CD4-positive, alpha-beta T cell (primary cell): ENCODE results near the gene RSPH9. TPM values are rescaled to one million over a fixed set of nuclear protein-coding genes. Genes with fewer than 3 reads are reported as not detected.

Experiments used
- ATAC-seq: fragments of 200-7000 bp; cut with Tn5 transposase; one replicate; pipeline ENCODE4 v1.10.0; 2022; ENCODE audit warnings: mild to moderate bottlenecking; ENCODE audit not compliant: poor library complexity
- CTCF ChIA-PET: fragments of 350-600 bp; sonication (Branson Sonifier 250); formaldehyde crosslinking; loops from one replicate; lab custom pipeline; 2021; ENCODE audit warnings: antibody characterized with exemption, inconsistent platforms; lab: Charles Lee
- POLR2A ChIA-PET: fragments of 350-600 bp; sonication (Branson Sonifier 250); formaldehyde crosslinking; loops from one replicate; lab custom pipeline; 2021; ENCODE audit warnings: antibody characterized with exemption, inconsistent platforms; lab: Charles Lee
- DNase-seq, 14 experiments: peaks; one replicate each; pipeline ENCODE4 v3.0.0-alpha.2; 2013 to 2020; ENCODE audit warnings: mixed read lengths in 2 of 14
- H3K27ac ChIP-seq, 2 donors: one replicate each; pipeline versions ENCODE4 v1.5.1 to v1.7.0; 2013; ENCODE audit warnings: low read length in 2 of 2, low read depth in 1 of 2, mild to moderate bottlenecking in 1 of 2
- H3K27me3 ChIP-seq, 2 experiments: 1 replicate in 1 of 2; 2 replicates in 1 of 2; pipeline versions ENCODE4 v1.6.1 to v1.7.0; 2013; ENCODE audit warnings: low read length in 2 of 2, control low read depth in 1 of 2, mild to moderate bottlenecking in 1 of 2, moderate library complexity in 1 of 2; ENCODE audit not compliant: insufficient read depth in 2 of 2, control insufficient read depth in 1 of 2
- H3K36me3 ChIP-seq: one replicate; pipeline ENCODE4 v1.6.1; 2013; ENCODE audit warnings: low read length, control low read depth; ENCODE audit not compliant: insufficient read depth
- H3K4me1 ChIP-seq: one replicate; pipeline ENCODE4 v1.6.1; 2013; ENCODE audit warnings: low read length, control low read depth; ENCODE audit not compliant: insufficient read depth
- H3K4me3 ChIP-seq: one replicate; pipeline ENCODE4 v1.5.1; 2013; ENCODE audit warnings: mild to moderate bottlenecking, low read length, moderate library complexity
- H3K9me3 ChIP-seq, 2 experiments: 1 replicate in 1 of 2; 2 replicates in 1 of 2; pipeline versions ENCODE4 v1.6.1 to v1.7.0; 2013; ENCODE audit warnings: low read length in 2 of 2, mild to moderate bottlenecking in 2 of 2, control low read depth in 1 of 2, moderate library complexity in 1 of 2; ENCODE audit not compliant: control insufficient read depth in 1 of 2, insufficient read depth in 1 of 2
- H3K27ac Mint-ChIP-seq: one replicate; pipeline ENCODE4 v1.8.0; 2020; ENCODE audit warnings: mixed read lengths
- H3K27me3 Mint-ChIP-seq: one replicate; pipeline ENCODE4 v1.8.0; 2021; ENCODE audit warnings: mixed read lengths
- H3K36me3 Mint-ChIP-seq: one replicate; pipeline ENCODE4 v1.8.0; 2021; ENCODE audit warnings: low read depth, mixed read lengths
- H3K4me1 Mint-ChIP-seq: one replicate; pipeline ENCODE4 v1.8.0; 2021; ENCODE audit warnings: low read depth, mixed read lengths
- H3K4me3 Mint-ChIP-seq: one replicate; pipeline ENCODE4 v1.8.0; 2020; ENCODE audit warnings: mild to moderate bottlenecking, mixed read lengths
- H3K9me3 Mint-ChIP-seq: one replicate; pipeline ENCODE4 v1.8.0; 2020; ENCODE audit warnings: mixed read lengths
- intact Hi-C, 2 experiments: fragments of 100-400 bp; cut with DNase I in 1 of 2; cut with micrococcal nuclease in 1 of 2; formaldehyde crosslinking; loops; one replicate each; pipeline versions ENCODE4 v1.15.1 to v1.9.0; 2023 to 2025; cut with DNase I, micrococcal nuclease
- total RNA-seq, 174 experiments: library from RNA in 2 of 174; stranded (reverse) in 2 of 174; gene quantifications; one replicate each; pipeline ENCODE4 v1.2.3 and lab custom pipeline; 2021 to 2026
- TF ChIP-seq, protein P1 (sequence below): fragments of 200-600 bp; IDR thresholded peaks from one replicate; pipeline ENCODE4 v1.8.0; 2022; ENCODE audit warnings: antibody characterized with exemption, mild to moderate bottlenecking

Gene RSPH9
- total RNA-seq, 2 experiments from 2014 or later, result not detected

DNA sequence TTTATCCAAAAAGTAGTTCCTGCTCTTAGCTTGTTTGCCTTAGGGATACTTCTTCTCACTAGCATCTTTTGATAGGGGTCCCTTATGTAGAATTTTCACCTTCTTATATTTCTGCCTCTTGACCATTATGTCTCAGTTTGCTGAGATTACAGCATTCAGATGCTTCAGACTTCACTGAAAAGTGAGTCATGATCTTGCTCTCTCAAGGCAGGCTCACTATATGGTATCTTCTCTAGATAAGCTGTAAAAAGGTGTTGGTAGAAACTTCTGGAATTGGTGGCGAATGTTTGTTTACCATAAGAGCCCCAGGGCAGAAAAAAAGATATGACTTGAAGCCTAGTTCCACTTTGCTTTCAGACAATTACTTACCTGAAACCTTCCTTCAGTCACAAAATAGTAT lies 35.4 kb upstream of the RSPH9 start:
- ATAC-seq (no peak), DNase-seq (no peak)
- Mint-ChIP-seq H3K27me3 (no peaks in the 10 kb centered on the region), H3K4me3 (no peak overlapping the region), H3K9me3 (no peaks in the 10 kb centered on the region), H3K4me1 (no peaks in the 10 kb centered on the region), H3K36me3 (peaks cover 67% of the 10 kb centered on the region), H3K27ac (no peak overlapping the region)
- CTCF ChIA-PET, result interaction anchor here (1.6 kb wide), 1 partner anchor 20 kb away, joined by 7 read pairs; the partner anchor contains the start of gene GTPBP2
- POLR2A ChIA-PET, result no interaction called here
- TF ChIP-seq, protein P1, sequence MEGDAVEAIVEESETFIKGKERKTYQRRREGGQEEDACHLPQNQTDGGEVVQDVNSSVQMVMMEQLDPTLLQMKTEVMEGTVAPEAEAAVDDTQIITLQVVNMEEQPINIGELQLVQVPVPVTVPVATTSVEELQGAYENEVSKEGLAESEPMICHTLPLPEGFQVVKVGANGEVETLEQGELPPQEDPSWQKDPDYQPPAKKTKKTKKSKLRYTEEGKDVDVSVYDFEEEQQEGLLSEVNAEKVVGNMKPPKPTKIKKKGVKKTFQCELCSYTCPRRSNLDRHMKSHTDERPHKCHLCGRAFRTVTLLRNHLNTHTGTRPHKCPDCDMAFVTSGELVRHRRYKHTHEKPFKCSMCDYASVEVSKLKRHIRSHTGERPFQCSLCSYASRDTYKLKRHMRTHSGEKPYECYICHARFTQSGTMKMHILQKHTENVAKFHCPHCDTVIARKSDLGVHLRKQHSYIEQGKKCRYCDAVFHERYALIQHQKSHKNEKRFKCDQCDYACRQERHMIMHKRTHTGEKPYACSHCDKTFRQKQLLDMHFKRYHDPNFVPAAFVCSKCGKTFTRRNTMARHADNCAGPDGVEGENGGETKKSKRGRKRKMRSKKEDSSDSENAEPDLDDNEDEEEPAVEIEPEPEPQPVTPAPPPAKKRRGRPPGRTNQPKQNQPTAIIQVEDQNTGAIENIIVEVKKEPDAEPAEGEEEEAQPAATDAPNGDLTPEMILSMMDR, result no peak
- H3K27me3 ChIP-seq, result no peaks in the 10 kb centered on the region
- no peaks in the 10 kb centered on the region for H3K9me3 ChIP-seq
- H3K36me3 ChIP-seq, result peaks cover 56% of the 10 kb centered on the region
- no peak overlapping the region for H3K27ac ChIP-seq
- H3K4me1 ChIP-seq, result no peaks in the 10 kb centered on the region
- intact Hi-C loops, result loop anchor here in 1 of 2 experiments (5.0 to 10.0 kb wide), 3 partner anchors 58 to 468 kb away; no protein-coding TSS in a partner anchor
- H3K4me3 ChIP-seq, result no peak overlapping the region

GRCh38 chr6:43610431-43610830 lies 34.4 kb upstream of the RSPH9 start:
- Histone ChIP-seq H3K36me3 (peaks cover 53% of the 10 kb centered on the region), H3K4me1 (no peaks in the 10 kb centered on the region), H3K4me3 (no peak overlapping the region), H3K27me3 (no peaks in the 10 kb centered on the region), H3K9me3 (no peaks in the 10 kb centered on the region), H3K27ac (no peak overlapping the region)
- POLR2A ChIA-PET, result interaction anchor here (0.6 kb wide), 1 partner anchor 44 kb away, joined by 3 read pairs; no protein-coding TSS in a partner anchor
- no peak overlapping the region for H3K4me3 Mint-ChIP-seq
- H3K27ac Mint-ChIP-seq, result no peak overlapping the region
- intact Hi-C loops, result no loop called here
- no peak for ATAC-seq
- CTCF ChIA-PET, result interaction anchor here (0.7 to 1.0 kb wide), 2 partner anchors 10 to 469 kb away, joined by 3 to 4 read pairs; no protein-coding TSS in a partner anchor
- no peaks in the 10 kb centered on the region for H3K4me1 Mint-ChIP-seq
- TF ChIP-seq, protein P1, result no peak
- H3K27me3 Mint-ChIP-seq, result no peaks in the 10 kb centered on the region
- peaks cover 59% of the 10 kb centered on the region for H3K36me3 Mint-ChIP-seq
- H3K9me3 Mint-ChIP-seq, result no peaks in the 10 kb centered on the region
- DNase-seq, result no peak

- no peaks in the 10 kb centered on the region for H3K4me1 ChIP-seq
- ChIA-PET CTCF (no interaction called here), POLR2A (no interaction called here)
- no peak for DNase-seq
- no peak for ATAC-seq
- Mint-ChIP-seq H3K27me3 (no peaks in the 10 kb centered on the region), H3K4me3 (no peak overlapping the region), H3K9me3 (no peaks in the 10 kb centered on the region), H3K4me1 (no peaks in the 10 kb centered on the region), H3K36me3 (peaks cover 49% of the 10 kb centered on the region), H3K27ac (no peak overlapping the region)
- intact Hi-C loops, result no loop called here
- H3K36me3 ChIP-seq, result peaks cover 43% of the 10 kb centered on the region
- no peak overlapping the region for H3K27ac ChIP-seq
- no peak overlapping the region for H3K4me3 ChIP-seq
- H3K9me3 ChIP-seq, result no peaks in the 10 kb centered on the region
- no peaks in the 10 kb centered on the region for H3K27me3 ChIP-seq
- TF ChIP-seq, protein P1, result no peak
These were observed 31.0 kb upstream of the RSPH9 start for GRCh38 chr6:43613721-43614395.
